ENCODE data around the gene CDC42BPB.
A peak's percentile ranks its signal among the peaks of the same experiment; 100 is the strongest.

The CDC42BPB gene

GRCh38 chr14:103015426-103015825, 41.9 kb downstream of the CDC42BPB start:
- DNase-seq: no peak

GRCh38 chr14:103014466-103015228, 42.7 kb downstream of the CDC42BPB start:
- DNase-seq: peak; percentile 74

- no peak for DNase-seq
Observed at GRCh38 chr14:103013028-103013427, 44.3 kb downstream of the CDC42BPB start.

GRCh38 chr14:103009559-103009958, 47.8 kb downstream of the CDC42BPB start:
- DNase-seq: no peak

- DNase-seq: peak; percentile 71
Observed at GRCh38 chr14:103008768-103009357, 48.5 kb downstream of the CDC42BPB start.

GRCh38 chr14:103008126-103008525, 49.2 kb downstream of the CDC42BPB start:
- no peak for DNase-seq

GRCh38 chr14:103007555-103007954, 49.8 kb downstream of the CDC42BPB start:
- DNase-seq: no peak

- no peak for DNase-seq
Observed at GRCh38 chr14:103006991-103007520, 50.3 kb downstream of the CDC42BPB start.

GRCh38 chr14:103006106-103006505, 51.2 kb downstream of the CDC42BPB start:
- DNase-seq: no peak

GRCh38 chr14:103003850-103004249, 53.5 kb downstream of the CDC42BPB start:
- DNase-seq: no peak

GRCh38 chr14:103003351-103003615, 54.1 kb downstream of the CDC42BPB start:
- DNase-seq: no peak

GRCh38 chr14:103002578-103003350, 54.6 kb downstream of the CDC42BPB start:
- no peak for DNase-seq

GRCh38 chr14:103001651-103002396, 55.5 kb downstream of the CDC42BPB start:
- no peak for DNase-seq

GRCh38 chr14:103001226-103001625, 56.1 kb downstream of the CDC42BPB start:
- DNase-seq: no peak

- no peak for DNase-seq
Observed at GRCh38 chr14:103000291-103000921, 56.9 kb downstream of the CDC42BPB start.

GRCh38 chr14:102999227-102999895, 58.0 kb downstream of the CDC42BPB start:
- DNase-seq: no peak

GRCh38 chr14:102998393-102998792, 59.0 kb downstream of the CDC42BPB start:
- DNase-seq: peak; percentile 12

- DNase-seq: no peak
Observed at GRCh38 chr14:102996941-102997340, 60.4 kb downstream of the CDC42BPB start.

GRCh38 chr14:102994689-102995088, 62.7 kb downstream of the CDC42BPB start:
- no peak for DNase-seq

- peak; percentile 71 for DNase-seq
Observed at GRCh38 chr14:102993523-102993922, 63.8 kb downstream of the CDC42BPB start.

GRCh38 chr14:102991376-102991775, 66.0 kb downstream of the CDC42BPB start:
- no peak for DNase-seq

- no peak for DNase-seq
Observed at GRCh38 chr14:102988054-102988453, 69.3 kb downstream of the CDC42BPB start.
